K562 treated with DMSO at 1 percent for 4 hours (cell line): ENCODE data around the gene DRAXIN. TPM values are rescaled to one million over a fixed set of nuclear protein-coding genes. Genes with fewer than 3 reads are reported as not detected.

Source experiments
- total RNA-seq: library from RNA; unstranded; fragments of 300-600 nt; gene quantifications from 2 replicates; pipeline ENCODE4 v1.2.3, GENCODE V29; 2022; ENCODE audit not compliant: insufficient read depth

The DRAXIN gene, protein sequence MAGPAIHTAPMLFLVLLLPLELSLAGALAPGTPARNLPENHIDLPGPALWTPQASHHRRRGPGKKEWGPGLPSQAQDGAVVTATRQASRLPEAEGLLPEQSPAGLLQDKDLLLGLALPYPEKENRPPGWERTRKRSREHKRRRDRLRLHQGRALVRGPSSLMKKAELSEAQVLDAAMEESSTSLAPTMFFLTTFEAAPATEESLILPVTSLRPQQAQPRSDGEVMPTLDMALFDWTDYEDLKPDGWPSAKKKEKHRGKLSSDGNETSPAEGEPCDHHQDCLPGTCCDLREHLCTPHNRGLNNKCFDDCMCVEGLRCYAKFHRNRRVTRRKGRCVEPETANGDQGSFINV
- total RNA-seq: not detected in 2 replicates

DNA sequence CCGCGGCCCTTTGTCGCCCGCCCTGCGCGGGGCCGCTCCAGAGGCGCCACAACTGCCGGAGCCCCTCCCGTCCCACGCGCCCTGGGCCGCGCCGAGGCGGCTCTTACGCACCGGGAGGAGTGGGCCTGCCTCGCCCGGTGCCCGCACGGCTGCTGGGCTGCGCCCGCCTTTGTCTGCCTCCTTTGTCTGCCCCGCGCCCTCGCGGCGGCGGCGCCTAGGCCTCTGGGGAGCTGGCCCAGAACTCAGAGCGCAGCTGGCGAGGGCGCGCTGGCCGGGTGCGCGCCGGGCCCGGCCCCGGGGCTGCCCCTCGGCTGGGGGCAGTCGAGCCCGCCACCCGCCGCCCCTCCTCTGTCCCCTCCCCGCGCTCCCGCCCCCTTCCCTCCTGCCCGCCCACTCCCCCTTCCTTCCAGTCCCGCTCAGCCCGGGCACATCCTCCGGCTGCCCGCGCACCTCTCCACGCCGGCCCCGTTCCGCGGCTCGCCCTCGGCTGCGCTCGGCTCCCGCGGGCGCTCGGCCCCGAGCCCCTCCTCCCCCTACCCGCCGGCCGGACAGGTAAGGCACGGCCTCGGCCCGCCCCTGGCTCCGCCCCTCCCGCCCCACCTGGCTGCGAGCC, at the start of gene DRAXIN:
TSS of gene DRAXIN (plus strand) at position 409 of the 613 bp plus-strand sequence. CDS start 14,549 bp downstream, outside the sequence.

DNA sequence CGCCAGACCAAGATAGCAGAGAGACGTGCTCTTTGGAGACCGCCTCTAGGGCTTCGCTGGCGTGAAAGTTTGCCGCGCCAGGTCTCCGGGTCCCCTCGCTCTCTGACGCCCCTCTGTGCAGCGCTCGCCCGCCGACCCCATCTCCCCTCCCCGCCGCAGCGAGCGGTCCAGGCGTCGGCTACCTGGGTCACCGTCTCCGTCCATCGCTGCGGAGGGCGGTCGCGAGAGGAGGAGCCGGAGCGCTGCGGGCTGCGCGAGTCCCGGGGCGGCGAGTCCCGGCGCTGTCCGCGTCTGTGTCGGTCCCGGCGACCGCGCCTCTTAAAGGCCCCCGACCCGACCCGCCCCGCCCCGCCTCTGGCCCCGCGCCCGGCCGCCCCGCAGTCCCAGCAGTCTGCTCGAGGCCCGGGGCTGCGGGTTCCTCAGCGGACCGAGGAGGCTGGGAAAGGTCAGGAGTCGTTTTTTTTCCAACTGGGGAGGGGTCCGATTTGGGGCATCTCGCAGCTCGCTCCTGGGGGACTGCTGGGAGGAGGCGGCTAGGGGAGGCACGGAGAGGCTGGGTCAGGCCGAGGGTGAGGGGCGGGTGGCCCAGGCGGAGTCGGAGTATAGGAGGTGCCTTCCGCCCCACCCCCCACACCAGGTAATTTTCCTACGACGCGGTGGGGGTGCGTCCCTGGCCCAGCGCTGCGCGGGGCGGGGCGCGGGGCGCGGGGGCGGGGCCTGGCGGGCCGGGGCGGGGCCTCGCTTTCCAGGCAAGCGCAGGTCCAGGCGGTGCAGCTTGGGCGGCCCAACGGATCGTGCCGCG, 37.2 kb upstream of the DRAXIN start, which contains the start of the genes FBXO2 and FBXO44:
TSS of gene FBXO2 (minus strand) at position 293 of the 802 bp plus-strand sequence. CDS start at position 204, 89 bp downstream.
TSS of gene FBXO44 (plus strand) at position 741 of the 802 bp plus-strand sequence. CDS start 959 bp downstream, outside the sequence.

DNA sequence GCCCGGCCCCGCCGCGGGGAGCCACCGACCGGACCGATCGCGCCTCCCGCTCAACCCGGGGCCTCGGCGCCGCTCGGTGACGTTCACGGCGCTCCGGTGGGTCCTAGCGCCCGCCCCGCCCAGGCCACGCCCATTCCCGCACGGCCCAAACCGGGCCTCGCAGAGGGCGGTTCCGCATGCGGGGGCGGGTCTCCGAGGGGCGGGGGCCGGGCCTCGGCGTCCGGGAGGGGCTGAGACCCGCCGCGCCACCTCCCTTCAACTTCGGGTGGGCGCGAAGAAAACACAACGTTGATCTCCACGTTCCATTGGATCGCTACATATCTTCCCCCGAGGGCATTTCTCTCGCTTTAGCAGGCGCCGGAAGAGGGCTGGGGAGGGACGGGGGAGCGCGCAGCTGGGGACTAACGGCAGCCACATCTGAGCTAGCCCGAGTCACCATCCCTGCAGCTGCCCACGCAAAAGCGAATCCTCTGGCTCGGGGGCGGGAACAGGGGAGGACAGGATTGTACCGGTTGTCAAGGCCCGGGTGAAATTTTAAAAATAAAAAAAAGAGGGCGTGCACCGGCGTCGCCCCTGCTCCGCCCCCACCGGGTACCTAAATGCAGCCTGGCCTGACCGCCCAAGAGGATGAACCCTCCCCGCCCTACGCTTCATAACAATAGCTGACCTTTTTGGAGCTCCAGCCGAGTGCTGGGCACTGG, 10.3 kb upstream of the DRAXIN start, which contains the start of gene MAD2L2:
TSS of gene MAD2L2 (minus strand) at position 78 of the 701 bp plus-strand sequence. CDS start 547 bp downstream, outside the sequence.

GRCh38 chr1:11735854-11736745, 44.6 kb downstream of the DRAXIN start, which contains the start of gene AGTRAP:
TSS of gene AGTRAP (plus strand) at chr1:11736136. CDS start at chr1:11736209, 73 bp downstream.

DNA sequence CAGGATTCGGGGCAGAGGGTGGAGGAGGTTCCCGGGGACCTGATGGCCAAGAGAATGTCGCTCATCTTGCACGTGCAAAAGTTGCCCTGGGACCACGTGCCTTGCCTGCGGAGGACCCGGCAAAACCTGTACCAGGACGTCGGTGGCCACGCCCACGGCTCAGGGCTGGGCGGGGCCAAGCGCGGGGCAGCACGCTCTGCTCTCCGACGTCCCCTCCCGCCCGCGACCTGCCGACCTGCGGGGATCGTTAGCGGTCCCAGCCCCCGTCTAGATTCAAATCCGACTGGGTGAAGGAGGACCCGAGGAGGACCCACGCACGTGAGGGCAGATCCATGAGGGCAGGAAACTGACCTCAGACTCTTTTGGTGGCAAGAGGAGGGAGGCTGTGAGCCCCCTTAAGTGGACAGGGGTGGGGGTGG, 70.5 kb downstream of the DRAXIN start, which contains the start of gene C1orf167:
TSS of gene C1orf167 (plus strand) at position 206 of the 419 bp plus-strand sequence. CDS start 2,208 bp downstream, outside the sequence.

Other genes starting within 250 kb of the DRAXIN start
- gene DISP3, start 212.6 kb upstream of the DRAXIN start, total RNA-seq: not detected in 2 replicates
- 5.4 and 19.8 TPM in 2 replicates for gene FBXO2, start 37.3 kb upstream of the DRAXIN start, total RNA-seq
- gene FBXO44, start 36.8 kb upstream of the DRAXIN start, total RNA-seq: 11.4 and 17.1 TPM in 2 replicates
- gene FBXO6, start 27.5 kb upstream of the DRAXIN start, total RNA-seq: 38.0 and 40.9 TPM in 2 replicates
- 257 and 262 TPM in 2 replicates for gene MAD2L2, start 10.6 kb upstream of the DRAXIN start, total RNA-seq
- 154 and 165 TPM in 2 replicates for gene AGTRAP, start 44.4 kb downstream of the DRAXIN start, total RNA-seq
- gene C1orf167, start 70.5 kb downstream of the DRAXIN start, total RNA-seq: 0.27 TPM in 1 of 2 replicates, not detected in the other
- 63.1 and 63.6 TPM in 2 replicates for gene MTHFR, start 114.3 kb downstream of the DRAXIN start, total RNA-seq
- gene CLCN6, start 114.5 kb downstream of the DRAXIN start, total RNA-seq: 12.7 and 14.6 TPM in 2 replicates
- gene NPPA, start 156.1 kb downstream of the DRAXIN start, total RNA-seq: not detected in 2 replicates
- gene NPPB, start 167.2 kb downstream of the DRAXIN start, total RNA-seq: not detected in 2 replicates
- gene KIAA2013, start 234.7 kb downstream of the DRAXIN start, total RNA-seq: 120 and 137 TPM in 2 replicates
- gene PLOD1, start 243.0 kb downstream of the DRAXIN start, total RNA-seq: 130 and 131 TPM in 2 replicates